ENCODE data around the gene ZNF417.

The ZNF417 gene

DNA sequence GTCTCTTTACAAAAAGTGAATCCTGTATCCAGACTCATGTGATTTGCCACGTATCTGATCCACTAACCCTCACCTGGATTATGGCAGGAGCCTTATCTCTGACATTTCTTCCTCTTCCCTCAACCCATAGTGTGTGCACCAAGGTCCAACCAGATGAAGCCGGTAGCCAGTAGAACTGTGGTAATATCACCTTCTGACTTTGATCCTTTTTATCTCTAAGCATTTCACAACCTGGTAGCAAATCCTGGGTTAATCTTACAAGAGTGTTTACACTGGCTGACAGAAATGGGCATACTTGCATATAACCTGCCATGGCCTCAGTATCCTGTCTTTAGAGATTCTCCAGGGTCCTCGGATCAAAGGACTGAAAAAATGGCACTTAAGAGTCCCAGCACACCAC, 1.9 kb downstream of the ZNF417 start:
- no peak overlapping the region for H3K27ac ChIP-seq (ENCODE audit: low read length)
- TF ChIP-seq EZH2 (optimal IDR thresholded peaks at IDR 0.05; ENCODE audit: low read depth, low read length) (no peak), EZH2phosphoT487 (IDR thresholded peaks at IDR 0.05; ENCODE audit: low read length) (no peak)
- TF ChIP-seq, protein P1, sequence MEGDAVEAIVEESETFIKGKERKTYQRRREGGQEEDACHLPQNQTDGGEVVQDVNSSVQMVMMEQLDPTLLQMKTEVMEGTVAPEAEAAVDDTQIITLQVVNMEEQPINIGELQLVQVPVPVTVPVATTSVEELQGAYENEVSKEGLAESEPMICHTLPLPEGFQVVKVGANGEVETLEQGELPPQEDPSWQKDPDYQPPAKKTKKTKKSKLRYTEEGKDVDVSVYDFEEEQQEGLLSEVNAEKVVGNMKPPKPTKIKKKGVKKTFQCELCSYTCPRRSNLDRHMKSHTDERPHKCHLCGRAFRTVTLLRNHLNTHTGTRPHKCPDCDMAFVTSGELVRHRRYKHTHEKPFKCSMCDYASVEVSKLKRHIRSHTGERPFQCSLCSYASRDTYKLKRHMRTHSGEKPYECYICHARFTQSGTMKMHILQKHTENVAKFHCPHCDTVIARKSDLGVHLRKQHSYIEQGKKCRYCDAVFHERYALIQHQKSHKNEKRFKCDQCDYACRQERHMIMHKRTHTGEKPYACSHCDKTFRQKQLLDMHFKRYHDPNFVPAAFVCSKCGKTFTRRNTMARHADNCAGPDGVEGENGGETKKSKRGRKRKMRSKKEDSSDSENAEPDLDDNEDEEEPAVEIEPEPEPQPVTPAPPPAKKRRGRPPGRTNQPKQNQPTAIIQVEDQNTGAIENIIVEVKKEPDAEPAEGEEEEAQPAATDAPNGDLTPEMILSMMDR (IDR thresholded peaks at IDR 0.05; ENCODE audit: low read length), result no peak
- no peak for DNase-seq
- no peaks in the 10 kb centered on the region for H3K4me1 ChIP-seq (ENCODE audit: low read length)
- no peaks in the 10 kb centered on the region for H3K9me3 ChIP-seq (replicated peaks; ENCODE audit: insufficient read depth, low read length)
- no peaks in the 10 kb centered on the region for H3K27me3 ChIP-seq (replicated peaks; ENCODE audit: insufficient read depth, low read length)
- H3K4me3 ChIP-seq (ENCODE audit: low read length), result no peak overlapping the region
- H3K36me3 ChIP-seq (replicated peaks; ENCODE audit: insufficient read depth, low read length), result peaks cover 9% of the 10 kb centered on the region
- no peak overlapping the region for H2AFZ ChIP-seq (ENCODE audit: low read length)
- H3K9ac ChIP-seq (ENCODE audit: low read length), result no peak overlapping the region
- 0 out of 2 replicates have a peak, but pooled peaks cover 3% of the 10 kb centered on the region for H3K79me2 ChIP-seq (ENCODE audit: low read length)
- H3F3A ChIP-seq (ENCODE audit: insufficient read depth, low read length), result no peaks in the 10 kb centered on the region
- no peak overlapping the region for H3K4me2 ChIP-seq (ENCODE audit: low read depth, low read length)
- no peaks in the 10 kb centered on the region for H3K9me2 ChIP-seq (replicated peaks; ENCODE audit: insufficient read depth, low read length)
- no peaks in the 10 kb centered on the region for H4K20me1 ChIP-seq (ENCODE audit: insufficient read depth, low read length)

DNA sequence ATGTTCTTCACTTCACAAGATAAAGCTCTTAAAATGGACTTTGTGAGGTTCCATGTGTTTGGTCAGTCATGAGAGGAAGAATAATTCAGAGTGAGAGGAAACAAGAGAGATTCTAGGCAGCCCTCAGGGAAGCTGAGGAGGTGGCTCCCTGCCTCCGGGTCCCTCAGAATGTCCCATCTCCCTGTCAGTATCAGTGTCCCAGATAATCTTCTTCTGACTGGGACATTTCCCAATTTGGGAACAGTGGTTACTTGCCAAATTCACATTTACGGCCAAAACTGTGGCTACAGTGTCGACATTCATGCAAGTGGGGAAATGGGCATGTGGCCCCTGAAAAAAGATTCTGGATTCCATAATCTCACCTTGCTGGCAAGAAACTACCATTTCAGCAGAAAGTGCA, 9.0 kb downstream of the ZNF417 start:
- no peaks in the 10 kb centered on the region for H3K9me3 ChIP-seq (replicated peaks; ENCODE audit: insufficient read depth, low read length)

DNA sequence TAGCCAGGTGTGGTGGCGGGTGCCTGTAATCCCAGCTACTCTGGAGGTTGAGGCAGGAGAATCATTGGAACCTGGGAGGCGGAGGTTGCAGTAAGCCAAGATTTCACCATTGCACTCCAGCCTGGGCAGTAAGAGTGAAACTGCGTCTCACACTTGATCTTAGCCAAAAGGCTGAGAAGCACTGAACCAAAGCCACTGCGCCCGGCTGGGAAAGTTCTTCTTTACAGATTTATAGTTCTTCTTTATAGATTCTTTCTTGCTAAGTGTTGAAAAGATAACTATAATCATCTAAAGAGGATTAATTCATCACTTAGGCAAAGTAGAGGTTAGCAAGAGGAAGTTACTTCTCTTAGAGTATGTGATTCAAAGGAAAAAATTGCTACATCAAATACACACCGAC, 11.1 kb downstream of the ZNF417 start:
- no peak overlapping the region for H3K9ac ChIP-seq (ENCODE audit: low read length)
- no peaks in the 10 kb centered on the region for H4K20me1 ChIP-seq (ENCODE audit: insufficient read depth, low read length)
- no peak overlapping the region for H2AFZ ChIP-seq (ENCODE audit: low read length)
- H3K79me2 ChIP-seq (ENCODE audit: low read length), result no peaks in the 10 kb centered on the region
- no peaks in the 10 kb centered on the region for H3K9me2 ChIP-seq (replicated peaks; ENCODE audit: insufficient read depth, low read length)
- no peak overlapping the region for H3K27ac ChIP-seq (ENCODE audit: low read length)
- H3K4me3 ChIP-seq (ENCODE audit: low read length), result no peak overlapping the region
- DNase-seq, result no peak
- H3K9me3 ChIP-seq (replicated peaks; ENCODE audit: insufficient read depth, low read length), result no peaks in the 10 kb centered on the region
- no peaks in the 10 kb centered on the region for H3F3A ChIP-seq (ENCODE audit: insufficient read depth, low read length)
- H3K4me1 ChIP-seq (ENCODE audit: low read length), result no peaks in the 10 kb centered on the region
- H3K36me3 ChIP-seq (replicated peaks; ENCODE audit: insufficient read depth, low read length), result no peaks in the 10 kb centered on the region
- no peak for TF ChIP-seq EZH2phosphoT487 (IDR thresholded peaks at IDR 0.05; ENCODE audit: low read length)
- TF ChIP-seq, protein P1 (IDR thresholded peaks at IDR 0.05; ENCODE audit: low read length), result no peak
- no peak for TF ChIP-seq EZH2 (optimal IDR thresholded peaks at IDR 0.05; ENCODE audit: low read depth, low read length)
- H3K27me3 ChIP-seq (replicated peaks; ENCODE audit: insufficient read depth, low read length), result no peaks in the 10 kb centered on the region
- H3K4me2 ChIP-seq (ENCODE audit: low read depth, low read length), result no peak overlapping the region

More for the DNA sequence above, 9.0 kb downstream of the ZNF417 start:
- no peaks in the 10 kb centered on the region for H4K20me1 ChIP-seq (ENCODE audit: insufficient read depth, low read length)
- H2AFZ ChIP-seq (ENCODE audit: low read length), result no peak overlapping the region
- H3K4me1 ChIP-seq (ENCODE audit: low read length), result no peaks in the 10 kb centered on the region
- no peak overlapping the region for H3K4me3 ChIP-seq (ENCODE audit: low read length)
- DNase-seq, result no peak
- no peak overlapping the region for H3K9ac ChIP-seq (ENCODE audit: low read length)
- no peak overlapping the region for H3K27ac ChIP-seq (ENCODE audit: low read length)
- TF ChIP-seq EZH2phosphoT487 (IDR thresholded peaks at IDR 0.05; ENCODE audit: low read length) (no peak), EZH2 (optimal IDR thresholded peaks at IDR 0.05; ENCODE audit: low read depth, low read length) (no peak)
- TF ChIP-seq, protein P1 (IDR thresholded peaks at IDR 0.05; ENCODE audit: low read length), result no peak
- no peaks in the 10 kb centered on the region for H3F3A ChIP-seq (ENCODE audit: insufficient read depth, low read length)
- H3K36me3 ChIP-seq (replicated peaks; ENCODE audit: insufficient read depth, low read length), result peaks cover 9% of the 10 kb centered on the region
- H3K4me2 ChIP-seq (ENCODE audit: low read depth, low read length), result no peak overlapping the region
- H3K79me2 ChIP-seq (ENCODE audit: low read length), result no peaks in the 10 kb centered on the region
- no peaks in the 10 kb centered on the region for H3K9me2 ChIP-seq (replicated peaks; ENCODE audit: insufficient read depth, low read length)
- no peaks in the 10 kb centered on the region for H3K27me3 ChIP-seq (replicated peaks; ENCODE audit: insufficient read depth, low read length)

Data from MM.1S (cell line).